Mucosa of gallbladder (tissue), 1 donor: Measurements from ENCODE around the gene NRAP. TPM values are rescaled to one million over a fixed set of nuclear protein-coding genes. Genes with fewer than 3 reads are reported as not detected.

Source experiments
- total RNA-seq: library from RNA; stranded (reverse); gene quantifications from one replicate; pipeline ENCODE4 v1.2.1, GENCODE V29; 2021
- donor health status: DM: no; HTN: no; CAD: no.

NRAP gene
- total RNA-seq, 1 donor from 2014 or later, result not detected

Other genes with a start within 250 kb of the NRAP start
- 296 TPM for gene HABP2, start 111.0 kb downstream of the NRAP start, total RNA-seq
- gene CASP7, start 15.9 kb upstream of the NRAP start, total RNA-seq, result 26.2 TPM
- 0.75 TPM for gene PLEKHS1, start 87.6 kb upstream of the NRAP start, total RNA-seq
- gene DCLRE1A, start 190.0 kb upstream of the NRAP start, total RNA-seq, result 7.7 TPM
- 39.7 TPM for gene NHLRC2, start 190.6 kb upstream of the NRAP start, total RNA-seq